HepG2 (cell line): ENCODE measurements around the gene DMBT1. TPM values are rescaled to one million over a fixed set of nuclear protein-coding genes. Genes with fewer than 3 reads are reported as not detected.

Source experiments
- ATAC-seq: fragments of 200-7000 bp; cut with Tn5 transposase; 3 replicates; pipeline ENCODE4 v1.9.1; 2020; ENCODE audit warnings: mild to moderate bottlenecking, moderate library complexity
- BruUV-seq: library from RNA; stranded (reverse); fragments of 400-500 nt; replicated peaks from 2 replicates; lab custom pipeline; 2021; lab: Mats Ljungman, UMichigan
- CTCF ChIA-PET: fragments of 300-600 bp; formaldehyde crosslinking; extraction: SDS; loops from one replicate; lab custom pipeline; 2021; ENCODE audit warnings: low total read pairs, inconsistent platforms, low intra/inter-chr PET ratio; lab: Yijun Ruan, JAX
- POLR2A ChIA-PET: fragments of 350-600 bp; sonication (Branson Sonifier 250); formaldehyde crosslinking; loops from one replicate; lab custom pipeline; 2020; ENCODE audit warnings: antibody characterized with exemption, inconsistent platforms; lab: Yijun Ruan, JAX
- DNase-seq: peaks from one replicate; pipeline ENCODE4 v3.0.0-alpha.2; 2015; ENCODE audit warnings: low spot score
- FAIRE-seq: peaks from 3 replicates; lab custom pipeline; 2011; peaks lifted over from hg19 to GRCh38; lab: Jason Lieb, UNC
- H2AFZ ChIP-seq: one replicate; pipeline ENCODE4 v1.6.1; 2011; ENCODE audit warnings: low read length, inconsistent platforms
- H3K27ac ChIP-seq: fragments of 300-600 bp; 3 replicates; pipeline ENCODE4 v1.8.0; 2011; ENCODE audit warnings: mixed run types, mild to moderate bottlenecking, mixed read lengths, low read length, inconsistent platforms; ENCODE audit not compliant: insufficient read depth; ENCODE audit errors: extremely low read length
- H3K27me3 ChIP-seq, 2 experiments: fragments of 200-600 bp in 1 of 2; 2 replicates in 1 of 2; 3 replicates in 1 of 2; pipeline versions ENCODE4 v1.6.0 to v1.8.0; 2011; ENCODE audit warnings: low read length in 2 of 2, mild to moderate bottlenecking in 2 of 2, moderate library complexity in 2 of 2, inconsistent platforms in 1 of 2; ENCODE audit not compliant: insufficient read depth in 2 of 2, control insufficient read depth in 1 of 2
- H3K36me3 ChIP-seq, 2 experiments: fragments of 200-600 bp in 1 of 2; replicated peaks in 1 of 2; 2 replicates in 1 of 2; 3 replicates in 1 of 2; pipeline versions ENCODE4 v1.5.1 to v1.8.0; 2011; ENCODE audit warnings: low read length in 2 of 2, inconsistent platforms in 1 of 2; ENCODE audit not compliant: insufficient read depth in 2 of 2, control insufficient read depth in 1 of 2
- H3K4me1 ChIP-seq: 2 replicates; pipeline ENCODE4 v1.5.1; 2012; ENCODE audit warnings: low read length, inconsistent platforms; ENCODE audit not compliant: insufficient read depth
- H3K4me2 ChIP-seq: 2 replicates; pipeline ENCODE4 v1.6.0; 2011; ENCODE audit warnings: low read depth, low read length, inconsistent platforms
- H3K4me3 ChIP-seq, 3 experiments: fragments of 200-600 bp in 1 of 3; sonication (generic), shearing (Covaris generic) in 1 of 3; replicated peaks in 1 of 3; 2 replicates each; pipeline ENCODE4 v1.5.1; 2011 to 2016; ENCODE audit warnings: low read length in 3 of 3, inconsistent platforms in 2 of 3, low read depth in 2 of 3, mild to moderate bottlenecking in 2 of 3, control low read depth in 1 of 3, mixed read lengths in 1 of 3; ENCODE audit not compliant: insufficient read depth in 1 of 3
- H3K79me2 ChIP-seq: one replicate; pipeline ENCODE4 v1.6.1; 2011; ENCODE audit warnings: low read length, inconsistent platforms; ENCODE audit not compliant: insufficient read depth
- H3K9ac ChIP-seq: 2 replicates; pipeline ENCODE4 v1.6.0; 2011; ENCODE audit warnings: mild to moderate bottlenecking, low read depth, low read length, inconsistent platforms; ENCODE audit not compliant: insufficient read depth
- H3K9me3 ChIP-seq: 2 replicates; pipeline ENCODE4 v1.5.1; 2012; ENCODE audit warnings: mild to moderate bottlenecking, low read length
- H4K20me1 ChIP-seq: 2 replicates; pipeline ENCODE4 v1.6.0; 2011; ENCODE audit warnings: inconsistent platforms, mild to moderate bottlenecking, low read length, moderate library complexity; ENCODE audit not compliant: insufficient read depth
- ARHGAP35 ChIP-seq: sonication (generic); formaldehyde crosslinking; IDR thresholded peaks from 2 replicates; pipeline ENCODE4 v1.9.0; 2022; ENCODE audit warnings: mild to moderate bottlenecking, inconsistent platforms, moderate library complexity, missing genetic modification reagents, borderline replicate concordance
- KAT7 ChIP-seq: IDR thresholded peaks from 2 replicates; pipeline ENCODE4 v1.6.1; 2018; ENCODE audit warnings: borderline replicate concordance, missing compliant biosample characterization
- MED8 ChIP-seq: sonication (generic); formaldehyde crosslinking; IDR thresholded peaks from 2 replicates; pipeline ENCODE4 v1.8.1; 2023; ENCODE audit warnings: mild to moderate bottlenecking, missing genetic modification reagents; ENCODE audit not compliant: insufficient replicate concordance
- NR2F1 ChIP-seq, 2 experiments: fragments of 450-650 bp in 1 of 2; formaldehyde crosslinking in 1 of 2; IDR thresholded peaks; 2 replicates each; pipeline versions ENCODE4 v1.5.0 to v1.6.1; 2016 to 2020; ENCODE audit warnings: mild to moderate bottlenecking in 1 of 2, missing compliant biosample characterization in 1 of 2, missing genetic modification reagents in 1 of 2, moderate library complexity in 1 of 2
- TCF12 ChIP-seq, 2 experiments: fragments of 450-650 bp in 1 of 2; sonication (generic) in 1 of 2; formaldehyde crosslinking in 1 of 2; IDR thresholded peaks; 2 replicates each; pipeline versions ENCODE4 v1.6.1 to v1.8.0; 2017 to 2022; ENCODE audit warnings: antibody characterized with exemption in 1 of 2, mild to moderate bottlenecking in 1 of 2, missing genetic modification reagents in 1 of 2, moderate library complexity in 1 of 2
- ZNF333 ChIP-seq: sonication (generic); formaldehyde crosslinking; IDR thresholded peaks from 2 replicates; pipeline ENCODE4 v1.4.0; 2020; ENCODE audit warnings: mild to moderate bottlenecking, missing genetic modification reagents, borderline replicate concordance
- WGBS: methylation state at CpG from one replicate; pipeline ENCODE4 v1.1.6; 2017; ENCODE audit warnings: low lambda C conversion rate; 5-methylcytosine and 5-hydroxymethylcytosine counted together
- in situ Hi-C: cut with HindIII; loops from 2 replicates; pipeline ENCODE4 v1.10.0; 2017; ENCODE audit warnings: low pct_unique_long_range_greater_than_20kb; ENCODE audit not compliant: extremely low pct_ligation_motif_present
- intact Hi-C: fragments of 100-400 bp; cut with micrococcal nuclease; formaldehyde crosslinking; loops from one replicate; pipeline ENCODE4 v1.10.0; 2022; ENCODE audit not compliant: unreplicated experiment
- polyA plus RNA-seq, 8 experiments: library from polyadenylated mRNA; depleted of rRNA in 3 of 8; stranded (reverse) in 7 of 8; unstranded in 1 of 8; fragments of >200 nt; fragmentation: Illumina TruSeq in 4 of 8; extraction: Trizol in 4 of 8; gene quantifications; 2 replicates each; pipeline versions ENCODE4 v1.2.1 to v1.2.3, GENCODE V29; 2011 to 2016; ENCODE audit warnings: low read depth in 4 of 8, missing spikeins in 1 of 8, mixed read lengths in 1 of 8; ENCODE audit not compliant: insufficient read depth in 1 of 8
- total RNA-seq, 5 experiments: library from RNA; depleted of rRNA; stranded (reverse); fragments of >200 nt; fragmentation: Illumina TruSeq; extraction: Trizol; gene quantifications; 2 replicates each; pipeline ENCODE4 v1.2.3, GENCODE V29; 2016; ENCODE audit warnings: low read depth in 1 of 5
- TF ChIP-seq, protein P1 (sequence below): sonication (generic); formaldehyde crosslinking; IDR thresholded peaks from 2 replicates; pipeline ENCODE4 v1.4.0; 2020; ENCODE audit warnings: missing genetic modification reagents
- TF ChIP-seq, protein P2 (sequence below): sonication (generic); formaldehyde crosslinking; IDR thresholded peaks from 2 replicates; pipeline ENCODE4 v1.8.0; 2022; ENCODE audit warnings: mild to moderate bottlenecking, missing genetic modification reagents, borderline replicate concordance
- TF ChIP-seq, protein P3 (sequence below): IDR thresholded peaks from 2 replicates; pipeline ENCODE4 v1.6.1; 2016; ENCODE audit warnings: control low read depth
- TF ChIP-seq, protein P4 (sequence below): sonication (generic); formaldehyde crosslinking; IDR thresholded peaks from 2 replicates; pipeline ENCODE4 v1.5.0; 2020; ENCODE audit warnings: mild to moderate bottlenecking, missing genetic modification reagents, borderline replicate concordance
- TF ChIP-seq, protein P5 (sequence below): IDR thresholded peaks from 2 replicates; pipeline ENCODE4 v1.4.0; 2020; ENCODE audit warnings: mild to moderate bottlenecking, missing genetic modification reagents

Gene DMBT1
- total and polyA plus RNA-seq, 2 of the 13 experiments (the other 11 are each of a cell fraction or from before 2014, with no cell fraction given) = not detected

DNA sequence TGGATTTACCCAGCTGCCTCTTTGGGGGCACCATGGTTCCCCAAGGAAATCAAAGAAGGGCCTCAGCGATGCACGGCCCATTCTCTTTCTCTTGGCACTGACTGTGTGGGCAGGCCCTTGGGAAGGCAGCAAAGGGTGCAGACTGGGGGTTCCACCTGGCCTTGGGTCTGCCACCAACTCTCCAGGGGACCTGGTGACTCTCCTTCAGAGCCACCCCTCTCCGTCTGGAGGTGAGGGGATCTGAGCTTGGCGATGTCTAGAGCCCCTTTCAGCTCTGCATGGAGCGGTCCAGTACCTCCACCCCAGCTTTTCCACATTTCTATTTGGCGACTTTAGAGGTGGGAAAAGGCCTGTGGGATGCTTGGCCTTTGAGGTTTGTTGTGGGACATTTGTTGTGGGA is 70.0 kb downstream of the DMBT1 start:
- H3K9ac ChIP-seq = no peak overlapping the region
- H3K9me3 ChIP-seq = no peaks in the 10 kb centered on the region
- no peaks in the 10 kb centered on the region for H4K20me1 ChIP-seq
- no peaks in the 10 kb centered on the region for H3K79me2 ChIP-seq
- H3K27me3 ChIP-seq = peaks cover 0 to 5% of the 10 kb centered on the region in 2 experiments; a peak in 2 of 5 replicates
- H3K27ac ChIP-seq = no peak overlapping the region
- ATAC-seq = no peak
- no peaks in the 10 kb centered on the region for H3K36me3 ChIP-seq
- ChIA-PET POLR2A (no interaction called here), CTCF (no interaction called here)
- BruUV-seq = no TSS peak
- in situ Hi-C loops = loop anchor here (25.0 kb wide), 1 partner anchor 932 kb away; no protein-coding TSS in a partner anchor
- H3K4me1 ChIP-seq = no peaks in the 10 kb centered on the region
- H3K4me3 ChIP-seq = no peak overlapping the region
- H3K4me2 ChIP-seq = no peak overlapping the region
- intact Hi-C loops = no loop called here
- FAIRE-seq = no peak
- TF ChIP-seq KAT7 (CRISPR knock-in tag) (no peak), TCF12 (IDR thresholded peaks at IDR 0.05) (no peak), TCF12 (CRISPR knock-in tag; IDR thresholded peaks at IDR 0.05) (no peak), MED8 (CRISPR knock-in tag) (no peak), NR2F1 (CRISPR knock-in tag; IDR thresholded peaks at IDR 0.05) (no peak), ARHGAP35 (CRISPR knock-in tag) (no peak), ZNF333 (CRISPR knock-in tag) (no peak)
- TF ChIP-seq, protein P1, sequence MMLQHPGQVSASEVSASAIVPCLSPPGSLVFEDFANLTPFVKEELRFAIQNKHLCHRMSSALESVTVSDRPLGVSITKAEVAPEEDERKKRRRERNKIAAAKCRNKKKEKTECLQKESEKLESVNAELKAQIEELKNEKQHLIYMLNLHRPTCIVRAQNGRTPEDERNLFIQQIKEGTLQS (CRISPR knock-in tag) = no peak
- TF ChIP-seq, protein P2, sequence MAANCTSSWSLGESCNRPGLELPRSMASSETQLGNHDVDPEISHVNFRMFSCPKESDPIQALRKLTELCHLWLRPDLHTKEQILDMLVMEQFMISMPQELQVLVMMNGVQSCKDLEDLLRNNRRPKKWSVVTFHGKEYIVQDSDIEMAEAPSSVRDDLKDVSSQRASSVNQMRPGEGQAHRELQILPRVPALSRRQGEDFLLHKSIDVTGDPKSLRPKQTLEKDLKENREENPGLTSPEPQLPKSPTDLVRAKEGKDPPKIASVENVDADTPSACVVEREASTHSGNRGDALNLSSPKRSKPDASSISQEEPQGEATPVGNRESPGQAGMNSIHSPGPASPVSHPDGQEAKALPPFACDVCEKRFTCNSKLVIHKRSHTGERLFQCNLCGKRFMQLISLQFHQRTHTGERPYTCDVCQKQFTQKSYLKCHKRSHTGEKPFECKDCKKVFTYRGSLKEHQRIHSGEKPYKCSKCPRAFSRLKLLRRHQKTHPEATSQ (CRISPR knock-in tag) = no peak
- TF ChIP-seq, protein P3, sequence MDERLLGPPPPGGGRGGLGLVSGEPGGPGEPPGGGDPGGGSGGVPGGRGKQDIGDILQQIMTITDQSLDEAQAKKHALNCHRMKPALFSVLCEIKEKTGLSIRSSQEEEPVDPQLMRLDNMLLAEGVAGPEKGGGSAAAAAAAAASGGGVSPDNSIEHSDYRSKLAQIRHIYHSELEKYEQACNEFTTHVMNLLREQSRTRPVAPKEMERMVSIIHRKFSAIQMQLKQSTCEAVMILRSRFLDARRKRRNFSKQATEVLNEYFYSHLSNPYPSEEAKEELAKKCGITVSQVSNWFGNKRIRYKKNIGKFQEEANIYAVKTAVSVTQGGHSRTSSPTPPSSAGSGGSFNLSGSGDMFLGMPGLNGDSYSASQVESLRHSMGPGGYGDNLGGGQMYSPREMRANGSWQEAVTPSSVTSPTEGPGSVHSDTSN = no peak
- TF ChIP-seq, protein P4, sequence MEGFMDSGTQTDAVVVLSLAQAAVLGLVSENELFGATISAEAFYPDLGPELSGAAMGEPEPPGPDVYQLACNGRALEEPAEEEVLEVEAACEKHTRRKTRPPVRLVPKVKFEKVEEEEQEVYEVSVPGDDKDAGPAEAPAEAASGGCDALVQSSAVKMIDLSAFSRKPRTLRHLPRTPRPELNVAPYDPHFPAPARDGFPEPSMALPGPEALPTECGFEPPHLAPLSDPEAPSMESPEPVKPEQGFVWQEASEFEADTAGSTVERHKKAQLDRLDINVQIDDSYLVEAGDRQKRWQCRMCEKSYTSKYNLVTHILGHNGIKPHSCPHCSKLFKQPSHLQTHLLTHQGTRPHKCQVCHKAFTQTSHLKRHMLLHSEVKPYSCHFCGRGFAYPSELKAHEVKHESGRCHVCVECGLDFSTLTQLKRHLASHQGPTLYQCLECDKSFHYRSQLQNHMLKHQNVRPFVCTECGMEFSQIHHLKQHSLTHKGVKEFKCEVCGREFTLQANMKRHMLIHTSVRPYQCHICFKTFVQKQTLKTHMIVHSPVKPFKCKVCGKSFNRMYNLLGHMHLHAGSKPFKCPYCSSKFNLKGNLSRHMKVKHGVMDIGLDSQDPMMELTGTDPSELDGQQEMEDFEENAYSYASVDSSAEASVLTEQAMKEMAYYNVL = no peak
- TF ChIP-seq, protein P5, sequence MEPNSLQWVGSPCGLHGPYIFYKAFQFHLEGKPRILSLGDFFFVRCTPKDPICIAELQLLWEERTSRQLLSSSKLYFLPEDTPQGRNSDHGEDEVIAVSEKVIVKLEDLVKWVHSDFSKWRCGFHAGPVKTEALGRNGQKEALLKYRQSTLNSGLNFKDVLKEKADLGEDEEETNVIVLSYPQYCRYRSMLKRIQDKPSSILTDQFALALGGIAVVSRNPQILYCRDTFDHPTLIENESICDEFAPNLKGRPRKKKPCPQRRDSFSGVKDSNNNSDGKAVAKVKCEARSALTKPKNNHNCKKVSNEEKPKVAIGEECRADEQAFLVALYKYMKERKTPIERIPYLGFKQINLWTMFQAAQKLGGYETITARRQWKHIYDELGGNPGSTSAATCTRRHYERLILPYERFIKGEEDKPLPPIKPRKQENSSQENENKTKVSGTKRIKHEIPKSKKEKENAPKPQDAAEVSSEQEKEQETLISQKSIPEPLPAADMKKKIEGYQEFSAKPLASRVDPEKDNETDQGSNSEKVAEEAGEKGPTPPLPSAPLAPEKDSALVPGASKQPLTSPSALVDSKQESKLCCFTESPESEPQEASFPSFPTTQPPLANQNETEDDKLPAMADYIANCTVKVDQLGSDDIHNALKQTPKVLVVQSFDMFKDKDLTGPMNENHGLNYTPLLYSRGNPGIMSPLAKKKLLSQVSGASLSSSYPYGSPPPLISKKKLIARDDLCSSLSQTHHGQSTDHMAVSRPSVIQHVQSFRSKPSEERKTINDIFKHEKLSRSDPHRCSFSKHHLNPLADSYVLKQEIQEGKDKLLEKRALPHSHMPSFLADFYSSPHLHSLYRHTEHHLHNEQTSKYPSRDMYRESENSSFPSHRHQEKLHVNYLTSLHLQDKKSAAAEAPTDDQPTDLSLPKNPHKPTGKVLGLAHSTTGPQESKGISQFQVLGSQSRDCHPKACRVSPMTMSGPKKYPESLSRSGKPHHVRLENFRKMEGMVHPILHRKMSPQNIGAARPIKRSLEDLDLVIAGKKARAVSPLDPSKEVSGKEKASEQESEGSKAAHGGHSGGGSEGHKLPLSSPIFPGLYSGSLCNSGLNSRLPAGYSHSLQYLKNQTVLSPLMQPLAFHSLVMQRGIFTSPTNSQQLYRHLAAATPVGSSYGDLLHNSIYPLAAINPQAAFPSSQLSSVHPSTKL = no peak
- DNase-seq = no peak
- no peak overlapping the region for H2AFZ ChIP-seq
- 0% methylated on average over 6 of the region's 6 CpGs for WGBS
